Measurements from ENCODE around the gene PIK3R1.

The PIK3R1 gene

DNA sequence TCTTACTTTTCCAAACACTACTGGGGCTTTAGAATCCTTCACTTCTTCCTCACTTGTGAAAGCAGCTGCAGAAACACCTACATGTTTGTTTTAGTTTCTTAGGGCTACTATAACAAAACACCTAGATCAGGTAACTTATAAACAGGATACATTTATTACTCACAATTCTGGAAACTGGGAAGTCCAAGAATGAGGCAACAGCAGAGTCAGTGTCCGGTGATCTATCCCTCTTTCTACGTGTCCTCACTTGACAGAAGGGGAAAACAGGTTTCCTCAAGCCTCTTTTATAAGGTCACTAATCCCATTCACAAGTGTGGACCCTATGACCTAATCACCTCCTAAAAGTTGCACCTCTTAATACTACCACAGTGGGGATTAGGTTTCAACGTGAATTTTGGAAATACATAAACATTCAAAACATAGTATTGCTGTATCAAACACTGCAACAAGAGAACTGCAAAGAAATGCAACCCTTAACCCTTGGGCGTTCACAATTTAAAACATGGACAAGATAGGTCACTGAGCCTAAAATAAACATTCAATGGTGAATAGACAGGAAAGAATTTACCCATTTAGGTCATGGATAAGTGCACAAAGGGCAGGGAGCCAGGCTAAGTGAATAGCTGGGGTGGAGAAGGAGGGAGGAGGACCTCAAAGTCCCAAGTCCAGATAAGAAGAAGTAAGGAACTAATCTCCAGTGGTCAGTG is 104.3 kb downstream of the PIK3R1 start:
- H3K79me2 ChIP-seq (ENCODE audit: control insufficient read depth, insufficient read depth, low read length) = no peaks in the 10 kb centered on the region
- H2AK5ac ChIP-seq (ENCODE audit: low read length) = no peak overlapping the region
- no peaks in the 10 kb centered on the region for H3K27me3 ChIP-seq (ENCODE audit: insufficient read depth, low read length, poor library complexity)
- no peaks in the 10 kb centered on the region for H3K4me1 ChIP-seq (ENCODE audit: control insufficient read depth, low read depth, low read length)
- no peak overlapping the region for H3K56ac ChIP-seq (ENCODE audit: low read length)
- H3K36me3 ChIP-seq (ENCODE audit: control insufficient read depth, insufficient read depth, low read length) = no peaks in the 10 kb centered on the region
- H3K23ac ChIP-seq (ENCODE audit: low read length) = no peak overlapping the region
- no peaks in the 10 kb centered on the region for H3K79me1 ChIP-seq (ENCODE audit: low read length)
- H3K27ac ChIP-seq (ENCODE audit: low read depth, low read length) = no peak overlapping the region
- no peak overlapping the region for H4K8ac ChIP-seq (ENCODE audit: low read depth, low read length)
- DNase-seq = no peak
- H3K4ac ChIP-seq (ENCODE audit: low read depth, low read length) = no peak overlapping the region
- no peak overlapping the region for H3K9ac ChIP-seq (ENCODE audit: low read length)
- H2BK5ac ChIP-seq (ENCODE audit: low read length) = no peak overlapping the region
- no peak overlapping the region for H3K4me2 ChIP-seq (ENCODE audit: low read length)
- no peak overlapping the region for H2BK15ac ChIP-seq (replicated peaks; ENCODE audit: low read depth)
- no peak overlapping the region for H2BK120ac ChIP-seq (ENCODE audit: low read depth, low read length)
- WGBS (ENCODE audit: extremely low coverage, insufficient coverage, low lambda C conversion rate) = no CpG with 5 or more reads among the region's 4 CpGs
- no peak overlapping the region for H3K4me3 ChIP-seq (ENCODE audit: low read length)
- H3K18ac ChIP-seq (ENCODE audit: low read length) = no peak overlapping the region
- H4K5ac ChIP-seq (ENCODE audit: low read length) = no peak overlapping the region

DNA sequence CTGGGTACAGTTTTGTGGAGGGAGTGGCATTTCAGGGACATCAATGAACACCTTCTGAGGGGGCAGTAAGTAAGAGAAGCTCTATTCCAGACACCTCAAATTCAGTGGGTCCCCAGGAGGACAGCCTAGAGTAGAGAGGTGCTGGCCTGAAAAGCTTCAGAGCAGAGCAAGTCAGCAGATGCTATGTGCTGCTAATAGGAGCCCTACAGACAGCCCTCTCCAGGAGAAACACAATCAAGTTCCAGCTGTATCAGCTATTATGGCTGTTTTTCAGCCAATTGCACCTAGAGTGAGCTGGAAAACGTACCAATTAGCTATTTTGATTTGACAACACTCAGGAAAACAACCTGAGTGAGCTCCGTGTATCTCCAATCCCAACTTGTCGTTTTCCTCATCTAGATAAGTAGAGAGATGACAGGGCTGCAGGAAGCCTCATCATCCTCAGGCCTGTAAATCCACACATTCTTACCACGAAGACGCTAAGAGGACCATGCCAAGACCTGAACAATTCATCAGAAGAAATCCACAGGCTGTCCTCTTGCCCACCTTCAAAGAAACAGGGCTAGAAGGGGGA is 104.9 kb downstream of the PIK3R1 start:
- Histone ChIP-seq H4K5ac (ENCODE audit: low read length) (no peak overlapping the region), H3K4me3 (ENCODE audit: low read length) (no peak overlapping the region), H2AK5ac (ENCODE audit: low read length) (no peak overlapping the region), H4K8ac (ENCODE audit: low read depth, low read length) (no peak overlapping the region), H3K36me3 (ENCODE audit: control insufficient read depth, insufficient read depth, low read length) (no peaks in the 10 kb centered on the region), H3K56ac (ENCODE audit: low read length) (no peak overlapping the region), H2BK120ac (ENCODE audit: low read depth, low read length) (no peak overlapping the region), H3K79me1 (ENCODE audit: low read length) (no peaks in the 10 kb centered on the region), H2BK15ac (replicated peaks; ENCODE audit: low read depth) (no peak overlapping the region), H3K27ac (ENCODE audit: low read depth, low read length) (no peak overlapping the region), H3K4me1 (ENCODE audit: control insufficient read depth, low read depth, low read length) (no peaks in the 10 kb centered on the region), H3K9ac (ENCODE audit: low read length) (no peak overlapping the region), H3K4ac (ENCODE audit: low read depth, low read length) (no peak overlapping the region), H3K4me2 (ENCODE audit: low read length) (no peak overlapping the region), H3K27me3 (ENCODE audit: insufficient read depth, low read length, poor library complexity) (no peaks in the 10 kb centered on the region), H2BK5ac (ENCODE audit: low read length) (no peak overlapping the region), H3K79me2 (ENCODE audit: control insufficient read depth, insufficient read depth, low read length) (no peaks in the 10 kb centered on the region), H3K23ac (ENCODE audit: low read length) (no peak overlapping the region), H3K18ac (ENCODE audit: low read length) (no peak overlapping the region)
- DNase-seq = no peak
- no CpG with 5 or more reads among the region's 5 CpGs for WGBS (ENCODE audit: extremely low coverage, insufficient coverage, low lambda C conversion rate)

DNA sequence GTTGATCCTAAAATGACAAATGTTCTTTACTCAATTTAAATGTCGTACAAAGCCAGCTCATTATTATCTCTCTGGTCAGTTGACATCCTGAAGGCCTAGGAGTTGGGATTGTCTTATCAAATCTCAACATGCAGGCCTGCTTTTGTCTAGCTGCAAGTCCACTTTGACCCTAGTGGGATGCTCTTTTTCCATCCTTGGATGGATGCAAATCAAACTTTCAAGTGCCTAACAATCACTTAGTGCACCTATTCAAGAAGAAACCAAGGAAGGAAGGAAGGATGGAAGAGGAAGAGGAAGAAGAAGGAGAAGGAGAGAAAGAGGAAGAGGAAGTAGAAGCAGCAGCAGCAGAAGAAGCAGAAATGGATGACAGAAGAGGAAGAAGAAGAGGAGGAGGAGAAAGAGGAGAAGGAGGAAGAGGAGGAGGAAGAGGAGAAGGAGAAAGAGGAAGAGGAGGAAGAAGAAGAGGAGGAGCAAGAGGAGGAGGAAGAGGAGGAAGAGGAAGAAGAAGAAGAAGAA is 109.6 kb downstream of the PIK3R1 start:
- WGBS (ENCODE audit: extremely low coverage, insufficient coverage, low lambda C conversion rate) = no CpG with 5 or more reads among the region's 1 CpG
- Histone ChIP-seq H2AK5ac (ENCODE audit: low read length) (no peak overlapping the region), H3K18ac (ENCODE audit: low read length) (no peak overlapping the region), H3K56ac (ENCODE audit: low read length) (no peak overlapping the region), H4K5ac (ENCODE audit: low read length) (no peak overlapping the region), H3K36me3 (ENCODE audit: control insufficient read depth, insufficient read depth, low read length) (no peaks in the 10 kb centered on the region), H3K4me1 (ENCODE audit: control insufficient read depth, low read depth, low read length) (no peaks in the 10 kb centered on the region), H3K4me2 (ENCODE audit: low read length) (no peak overlapping the region), H3K9ac (ENCODE audit: low read length) (no peak overlapping the region), H4K8ac (ENCODE audit: low read depth, low read length) (no peak overlapping the region), H3K27me3 (ENCODE audit: insufficient read depth, low read length, poor library complexity) (no peaks in the 10 kb centered on the region), H3K23ac (ENCODE audit: low read length) (no peak overlapping the region), H3K4me3 (ENCODE audit: low read length) (no peak overlapping the region), H3K79me2 (ENCODE audit: control insufficient read depth, insufficient read depth, low read length) (no peaks in the 10 kb centered on the region), H3K79me1 (ENCODE audit: low read length) (no peaks in the 10 kb centered on the region), H2BK5ac (ENCODE audit: low read length) (no peak overlapping the region), H3K27ac (ENCODE audit: low read depth, low read length) (no peak overlapping the region), H2BK120ac (ENCODE audit: low read depth, low read length) (no peak overlapping the region), H3K4ac (ENCODE audit: low read depth, low read length) (no peak overlapping the region), H2BK15ac (replicated peaks; ENCODE audit: low read depth) (no peak overlapping the region)
- DNase-seq = no peak

DNA sequence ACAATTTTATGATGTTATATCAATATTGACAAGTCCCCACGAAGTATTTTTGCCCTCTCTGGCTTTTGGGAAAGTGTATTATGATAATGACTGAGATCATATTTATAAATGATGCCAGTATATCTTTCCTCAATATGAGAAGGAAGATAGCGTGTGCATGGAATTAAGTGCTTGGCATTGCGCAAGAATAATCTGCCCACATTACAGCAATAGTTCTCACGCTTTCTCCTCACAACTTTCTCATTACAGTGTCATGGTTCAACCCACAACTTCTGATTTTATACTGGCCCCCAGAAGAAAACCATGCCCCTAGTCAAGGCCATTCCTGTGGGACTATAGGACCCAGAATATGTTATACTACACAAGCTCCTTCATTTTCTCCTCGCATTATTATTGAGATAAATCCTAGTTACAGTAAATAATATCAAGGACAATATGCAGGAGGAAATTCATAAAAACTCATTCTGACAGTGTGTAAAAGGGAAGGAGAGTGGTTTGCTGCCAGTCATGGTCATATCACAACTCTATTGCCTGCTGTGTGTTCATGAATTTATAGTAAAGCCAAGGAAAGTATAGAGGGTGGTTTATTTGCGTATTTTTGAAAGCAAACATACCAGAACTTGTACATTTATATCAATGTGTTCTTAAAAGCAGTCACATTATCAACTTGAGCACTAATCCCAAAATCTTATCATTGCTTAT is 114.1 kb downstream of the PIK3R1 start:
- no peak overlapping the region for H4K5ac ChIP-seq (ENCODE audit: low read length)
- no peaks in the 10 kb centered on the region for H3K36me3 ChIP-seq (ENCODE audit: control insufficient read depth, insufficient read depth, low read length)
- H3K4ac ChIP-seq (ENCODE audit: low read depth, low read length) = no peak overlapping the region
- no peak overlapping the region for H3K4me2 ChIP-seq (ENCODE audit: low read length)
- no peaks in the 10 kb centered on the region for H3K79me2 ChIP-seq (ENCODE audit: control insufficient read depth, insufficient read depth, low read length)
- no peaks in the 10 kb centered on the region for H3K27me3 ChIP-seq (ENCODE audit: insufficient read depth, low read length, poor library complexity)
- no peak overlapping the region for H3K4me3 ChIP-seq (ENCODE audit: low read length)
- H3K23ac ChIP-seq (ENCODE audit: low read length) = no peak overlapping the region
- no peaks in the 10 kb centered on the region for H3K79me1 ChIP-seq (ENCODE audit: low read length)
- H3K56ac ChIP-seq (ENCODE audit: low read length) = no peak overlapping the region
- WGBS (ENCODE audit: extremely low coverage, insufficient coverage, low lambda C conversion rate) = no CpG with 5 or more reads among the region's 6 CpGs
- H2BK120ac ChIP-seq (ENCODE audit: low read depth, low read length) = no peak overlapping the region
- DNase-seq = no peak
- H3K18ac ChIP-seq (ENCODE audit: low read length) = no peak overlapping the region
- H3K4me1 ChIP-seq (ENCODE audit: control insufficient read depth, low read depth, low read length) = no peaks in the 10 kb centered on the region
- H3K27ac ChIP-seq (ENCODE audit: low read depth, low read length) = no peak overlapping the region
- no peak overlapping the region for H2BK15ac ChIP-seq (replicated peaks; ENCODE audit: low read depth)
- no peak overlapping the region for H4K8ac ChIP-seq (ENCODE audit: low read depth, low read length)
- H2BK5ac ChIP-seq (ENCODE audit: low read length) = no peak overlapping the region
- no peak overlapping the region for H2AK5ac ChIP-seq (ENCODE audit: low read length)
- H3K9ac ChIP-seq (ENCODE audit: low read length) = no peak overlapping the region

DNA sequence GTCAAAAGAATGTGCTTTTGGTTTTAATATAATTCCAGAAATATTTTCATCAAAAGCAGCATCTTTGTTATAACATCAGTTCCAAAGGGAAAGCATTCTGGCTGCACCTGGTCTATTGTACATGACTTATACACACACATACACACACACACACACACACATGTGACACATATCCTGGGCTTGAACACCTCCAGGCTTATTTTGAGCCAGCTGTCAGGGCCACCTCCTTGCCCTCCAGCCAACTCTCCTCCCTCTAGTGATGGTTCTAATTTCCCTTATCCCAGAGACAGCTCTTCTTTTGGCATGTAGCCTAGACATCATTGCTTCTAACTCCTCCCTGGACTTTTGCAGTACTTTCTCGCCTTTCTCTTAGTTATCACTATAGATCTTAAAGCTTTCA is 115.0 kb downstream of the PIK3R1 start:
- no peak overlapping the region for H2AK5ac ChIP-seq (ENCODE audit: low read length)
- no peaks in the 10 kb centered on the region for H3K79me1 ChIP-seq (ENCODE audit: low read length)
- H3K27me3 ChIP-seq (ENCODE audit: insufficient read depth, low read length, poor library complexity) = no peaks in the 10 kb centered on the region
- H3K18ac ChIP-seq (ENCODE audit: low read length) = no peak overlapping the region
- H3K23ac ChIP-seq (ENCODE audit: low read length) = no peak overlapping the region
- H3K36me3 ChIP-seq (ENCODE audit: control insufficient read depth, insufficient read depth, low read length) = no peaks in the 10 kb centered on the region
- DNase-seq = no peak
- no peak overlapping the region for H3K4ac ChIP-seq (ENCODE audit: low read depth, low read length)
- H3K56ac ChIP-seq (ENCODE audit: low read length) = no peak overlapping the region
- H4K8ac ChIP-seq (ENCODE audit: low read depth, low read length) = no peak overlapping the region
- no peak overlapping the region for H4K5ac ChIP-seq (ENCODE audit: low read length)
- no peak overlapping the region for H3K9ac ChIP-seq (ENCODE audit: low read length)
- H2BK5ac ChIP-seq (ENCODE audit: low read length) = no peak overlapping the region
- no peaks in the 10 kb centered on the region for H3K79me2 ChIP-seq (ENCODE audit: control insufficient read depth, insufficient read depth, low read length)
- no peaks in the 10 kb centered on the region for H3K4me1 ChIP-seq (ENCODE audit: control insufficient read depth, low read depth, low read length)
- H3K27ac ChIP-seq (ENCODE audit: low read depth, low read length) = no peak overlapping the region
- H3K4me3 ChIP-seq (ENCODE audit: low read length) = no peak overlapping the region
- no CpG with 5 or more reads among the region's 1 CpG for WGBS (ENCODE audit: extremely low coverage, insufficient coverage, low lambda C conversion rate)
- no peak overlapping the region for H2BK120ac ChIP-seq (ENCODE audit: low read depth, low read length)
- no peak overlapping the region for H2BK15ac ChIP-seq (replicated peaks; ENCODE audit: low read depth)
- H3K4me2 ChIP-seq (ENCODE audit: low read length) = no peak overlapping the region
